ENCODE results near the gene CRYBG1. TPM values are rescaled to one million over a fixed set of nuclear protein-coding genes. Genes with fewer than 3 reads are reported as not detected.
A peak's percentile ranks its signal among the peaks of the same experiment; 100 is the strongest.

CRYBG1 gene
- 31.3 and 31.7 TPM in 2 replicates for total RNA-seq (2014; rRNA removed; shearing (Covaris generic))

DNA sequence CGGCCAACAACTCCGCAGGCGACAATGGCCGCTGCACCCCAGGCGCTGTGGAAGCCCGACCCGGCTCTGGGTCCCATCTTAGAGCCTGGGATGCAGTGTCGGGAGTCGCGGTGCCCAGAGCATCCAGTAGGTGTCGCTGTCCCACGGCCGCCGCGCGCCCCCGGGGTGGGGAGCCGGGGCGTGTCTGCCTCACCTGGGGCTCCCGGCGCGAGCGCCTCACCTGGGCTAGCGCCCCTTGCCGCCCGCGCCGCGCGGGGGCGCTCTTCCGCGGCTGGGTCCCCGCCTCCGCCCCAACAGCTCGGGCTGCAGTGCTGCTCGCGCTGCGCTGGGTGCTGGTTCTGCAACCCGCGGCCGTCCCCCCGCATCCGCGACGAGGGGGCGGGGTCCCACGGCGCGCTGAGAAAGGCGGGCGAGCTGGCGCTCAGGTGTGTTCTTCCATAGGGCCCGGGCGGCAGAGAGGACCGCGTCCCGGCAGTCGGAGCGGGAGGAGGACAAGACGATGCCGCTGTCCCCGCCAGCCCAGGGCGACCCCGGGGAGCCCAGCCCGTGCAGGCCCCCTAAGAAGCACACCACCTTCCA lies at the start of gene CRYBG1:
TSS of gene CRYBG1 (plus strand) at position 308 of the 579 bp plus-strand sequence. CDS start at position 500, 192 bp downstream.
- peak; percentile 93 for DNase-seq (ENCODE audit: low spot score)

DNA sequence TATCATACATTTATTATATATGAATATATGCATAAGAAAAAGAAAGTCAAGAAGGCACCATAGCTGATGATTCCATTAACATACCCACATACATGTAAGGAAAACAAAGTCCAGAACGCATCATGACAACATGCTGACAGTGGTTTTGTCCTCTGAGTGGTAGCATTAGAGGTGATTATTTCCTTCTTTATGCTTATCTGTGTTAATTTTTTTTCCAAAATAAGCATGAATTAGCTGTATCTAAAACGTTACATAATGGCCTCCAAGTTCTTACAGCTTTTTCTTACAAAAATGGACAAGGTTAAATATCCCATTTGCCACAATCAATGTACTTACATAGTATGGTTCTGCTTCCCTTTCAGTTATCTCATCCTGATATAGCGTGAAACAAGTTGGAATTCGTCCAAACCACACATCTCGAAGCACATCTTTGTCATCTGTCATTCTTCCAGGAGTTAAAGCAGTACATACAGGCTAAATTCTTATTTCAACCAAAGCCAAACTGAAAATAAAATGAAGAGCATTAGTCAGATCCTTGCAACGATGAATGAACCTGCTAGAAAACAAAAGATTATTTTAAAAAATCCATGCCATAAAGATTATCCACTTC lies 44.6 kb upstream of the CRYBG1 start:
- DNase-seq (ENCODE audit: low spot score), result no peak

DNA sequence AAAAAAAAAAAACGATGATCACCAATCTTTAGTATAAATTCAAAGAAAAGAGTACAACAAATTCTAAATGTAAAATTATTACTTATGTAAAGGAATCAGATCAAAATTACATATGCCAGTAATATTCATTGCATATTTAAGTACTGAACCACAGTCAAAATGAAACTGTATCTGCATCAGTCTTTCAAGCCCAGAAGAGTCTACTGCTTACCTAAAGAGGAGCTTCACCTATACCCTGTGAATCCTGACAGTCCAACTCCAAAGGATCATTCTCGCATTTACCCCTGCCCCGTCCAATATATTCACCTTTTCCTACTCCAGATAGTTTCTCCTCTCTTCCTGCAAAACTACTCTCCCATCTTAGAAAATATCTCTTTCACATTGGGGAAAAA lies 44.1 kb upstream of the CRYBG1 start:
- no peak for DNase-seq (ENCODE audit: low spot score)

GRCh38 chr6:106318061-106318460 lies 42.5 kb upstream of the CRYBG1 start:
- no peak for DNase-seq (ENCODE audit: low spot score)

DNA sequence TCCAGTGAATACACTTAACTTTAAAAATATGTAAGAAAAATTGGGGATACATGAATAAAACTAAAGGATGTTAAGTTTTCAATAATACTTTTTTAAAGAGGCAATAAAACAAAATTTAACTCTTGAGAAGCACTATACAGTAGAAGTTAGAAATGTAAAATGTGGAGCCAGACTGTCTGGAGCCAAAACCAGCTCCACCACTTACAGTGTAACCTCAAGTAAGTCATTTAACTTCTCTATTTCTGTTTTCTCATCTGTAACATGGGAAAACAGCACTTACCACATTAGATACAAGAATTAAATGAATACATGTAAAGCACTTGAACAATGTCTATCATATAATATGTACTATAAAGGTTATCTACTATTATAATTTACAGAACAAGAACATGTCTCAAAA lies 41.7 kb upstream of the CRYBG1 start:
- DNase-seq (ENCODE audit: low spot score), result no peak

- no peak for DNase-seq (ENCODE audit: low spot score)
Measured at GRCh38 chr6:106321940-106322339, 38.6 kb upstream of the CRYBG1 start.

DNA sequence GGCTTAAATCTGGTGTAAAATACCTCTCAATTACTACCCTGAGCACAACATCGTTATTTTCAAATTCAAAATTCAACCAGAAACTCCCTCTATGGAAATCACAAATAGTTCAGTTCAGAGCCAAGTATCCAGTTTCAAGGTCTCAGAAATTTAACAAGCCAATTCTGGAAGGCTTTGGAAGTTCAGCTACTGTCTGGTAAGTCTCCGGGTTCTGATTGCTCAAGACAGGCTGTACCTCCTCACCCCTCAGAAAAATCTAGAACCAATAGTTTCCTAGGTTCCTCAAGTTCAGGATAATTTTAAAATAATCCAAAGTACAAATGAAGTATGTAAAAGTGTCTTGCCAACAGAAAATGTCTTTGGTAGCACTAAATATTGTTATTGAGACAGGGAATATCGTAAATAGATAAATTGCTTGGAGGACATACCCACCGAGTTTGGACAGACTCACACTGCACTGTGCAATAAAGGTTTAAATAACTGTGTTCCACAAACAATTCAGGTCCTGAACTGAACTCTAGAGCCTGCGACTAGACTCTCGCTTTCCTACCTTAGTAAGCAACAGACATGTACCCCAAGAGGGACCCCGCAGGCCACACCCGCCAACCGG lies 35.7 kb upstream of the CRYBG1 start:
- DNase-seq (ENCODE audit: low spot score), result peak; percentile 67

DNA sequence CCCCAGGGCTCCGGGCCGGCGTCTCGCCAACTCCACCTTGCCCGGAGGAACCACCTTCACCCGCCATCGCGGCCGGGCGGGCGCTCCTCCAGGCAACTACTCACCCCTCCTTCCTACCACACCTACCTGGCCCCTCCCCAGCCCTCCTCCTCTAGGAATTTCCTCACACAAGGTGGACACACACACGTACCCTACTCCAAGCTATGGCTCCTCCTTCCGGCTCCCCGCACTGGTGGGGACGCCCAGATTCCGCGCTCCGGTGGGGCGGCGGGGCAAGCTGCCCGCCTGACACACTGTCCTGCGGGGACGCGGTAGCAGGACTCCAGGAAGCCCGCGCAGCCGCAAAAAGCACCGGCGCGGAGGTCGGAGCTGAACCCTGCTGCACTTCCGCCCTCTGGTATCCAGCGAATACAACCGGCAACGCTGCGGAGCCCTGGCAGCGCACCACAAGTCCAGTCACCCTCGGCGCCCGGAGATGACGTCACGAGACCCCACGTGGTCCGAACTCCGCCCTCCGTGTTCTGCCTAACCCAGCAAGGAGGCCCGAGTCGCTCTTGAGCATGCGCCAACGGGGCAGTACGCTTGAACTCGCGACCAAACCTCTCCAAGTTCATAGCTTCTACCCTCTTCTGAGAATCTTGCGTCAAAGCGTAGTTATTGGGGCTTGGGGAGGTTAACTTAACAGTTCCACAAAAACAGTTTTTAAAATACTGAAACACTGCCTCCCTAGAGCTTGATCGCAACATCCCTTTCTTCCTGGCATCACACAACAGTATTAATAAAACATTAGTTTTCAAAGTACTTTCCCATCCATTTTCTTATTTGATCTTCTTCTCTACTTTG lies 35.0 kb upstream of the CRYBG1 start, which contains the start of gene ATG5:
TSS of gene ATG5 (minus strand) at position 425 of the 843 bp plus-strand sequence. CDS start 9,552 bp downstream, outside the sequence.
- DNase-seq (ENCODE audit: low spot score), result peak; percentile 98

DNA sequence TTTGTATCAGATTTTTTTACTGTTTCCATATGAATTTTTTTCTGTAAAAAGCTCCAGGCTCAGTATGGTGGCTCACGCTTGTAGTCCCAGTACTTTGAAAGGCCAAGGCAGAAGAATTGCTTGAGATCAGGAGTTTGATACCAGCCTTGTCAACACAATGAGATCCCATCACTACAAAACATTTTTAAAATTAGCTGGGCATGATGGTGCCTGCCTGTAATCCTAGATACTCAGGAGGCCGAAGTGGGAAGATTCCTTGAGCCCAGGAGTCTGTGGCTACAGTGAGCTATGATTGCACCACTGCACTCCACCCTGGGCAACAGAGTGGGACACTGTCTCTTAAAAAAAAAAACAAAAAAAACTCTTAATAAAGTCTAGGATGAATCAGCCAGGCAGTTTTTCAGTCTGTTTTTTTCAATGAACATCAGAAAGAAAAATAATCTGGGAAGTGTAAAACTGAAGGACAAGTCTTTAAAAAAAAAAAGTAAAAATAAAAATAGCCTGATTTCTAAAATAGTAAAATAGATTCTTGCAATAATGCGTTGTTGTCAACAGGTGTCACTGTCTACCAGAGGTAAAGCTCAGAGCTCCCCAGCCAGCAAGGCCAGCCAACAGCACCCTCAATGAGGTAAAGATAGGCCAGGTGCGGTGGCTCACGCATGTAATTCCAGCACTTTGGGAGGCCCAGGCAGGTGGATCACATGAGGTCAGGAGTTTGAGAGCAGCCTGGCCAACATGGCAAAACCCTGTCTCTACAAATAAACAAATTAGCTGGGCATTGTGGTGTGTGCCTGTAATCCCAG lies 25.7 kb upstream of the CRYBG1 start:
- peak; percentile 61 for DNase-seq (ENCODE audit: low spot score)

DNA sequence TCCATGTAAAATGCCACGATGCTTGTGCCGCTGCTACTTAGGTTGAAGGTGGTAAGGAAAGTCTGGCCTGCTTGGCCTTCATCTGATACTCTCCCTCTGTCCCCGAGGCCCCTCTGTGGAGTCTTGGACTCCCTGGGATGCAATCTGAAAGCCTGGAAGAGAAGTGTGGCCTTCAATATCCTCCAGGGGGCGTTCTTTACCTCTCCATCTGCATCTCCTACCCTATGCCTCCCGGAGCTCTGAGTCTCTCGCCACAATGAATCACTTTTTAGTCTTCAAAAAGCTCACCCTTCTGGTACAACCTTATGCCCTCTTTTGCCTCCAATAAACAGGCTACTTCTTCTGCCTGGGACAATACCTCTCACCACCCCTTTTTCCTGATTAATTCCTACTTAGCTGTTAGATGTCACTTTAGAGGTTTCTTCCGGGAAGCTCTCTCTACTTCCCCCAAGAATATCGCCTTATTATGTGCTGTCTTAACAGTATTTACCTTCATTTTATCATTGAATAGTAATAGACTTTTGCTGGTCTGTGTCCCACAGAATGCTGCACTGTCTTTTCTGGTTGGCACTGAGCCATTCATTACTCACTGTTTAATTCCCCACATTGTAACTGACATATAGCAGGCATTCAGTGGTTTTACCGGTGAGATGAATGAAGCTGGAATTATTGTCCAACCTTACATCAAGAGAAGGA lies 21.0 kb upstream of the CRYBG1 start:
- peak; percentile 88 for DNase-seq (ENCODE audit: low spot score)

- no peak for DNase-seq (ENCODE audit: low spot score)
Measured at GRCh38 chr6:106347219-106347618, 13.3 kb upstream of the CRYBG1 start.

DNA sequence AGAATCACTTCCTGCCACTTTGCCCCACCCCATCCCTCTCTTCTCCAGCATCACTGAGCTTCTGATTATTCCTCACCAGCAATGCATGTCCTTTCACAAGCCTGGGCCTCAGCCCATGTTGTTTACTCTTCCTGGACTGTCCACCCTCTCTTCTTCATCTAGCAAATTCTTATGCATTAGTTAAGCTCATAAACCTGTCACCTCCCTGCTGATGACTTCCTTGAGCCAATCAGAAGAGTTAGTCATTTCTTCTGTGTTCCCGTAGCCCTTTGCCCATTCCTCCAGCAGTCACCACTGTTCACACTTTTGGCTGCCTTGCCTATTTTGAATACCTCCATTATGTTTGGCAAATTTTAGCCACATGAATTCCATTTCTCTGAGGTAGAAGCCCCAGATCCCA lies 4.1 kb upstream of the CRYBG1 start:
- peak; percentile 58 for DNase-seq (ENCODE audit: low spot score)

DNA sequence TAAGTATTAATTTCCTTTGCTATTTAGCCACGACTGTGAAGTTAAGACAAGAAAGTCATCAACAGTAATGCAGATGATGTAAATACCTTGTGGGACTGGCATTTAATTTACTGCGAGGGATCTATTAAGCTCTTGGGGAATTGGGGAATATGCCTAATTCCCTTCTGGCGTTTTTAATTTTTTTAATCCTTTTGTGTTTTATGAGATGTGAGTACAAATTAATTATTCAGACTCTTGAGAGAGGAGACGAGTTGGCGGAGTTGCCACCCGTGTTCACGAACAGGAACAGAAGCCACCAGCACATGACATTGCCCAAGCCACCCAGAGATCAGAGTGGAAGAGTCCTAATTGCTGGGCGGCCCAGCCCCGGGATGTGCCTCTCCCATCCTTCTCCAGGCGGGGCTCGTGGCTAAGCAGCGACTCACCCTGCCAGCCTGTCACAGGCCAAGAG lies 533 bp upstream of the CRYBG1 start:
- no peak for DNase-seq (ENCODE audit: low spot score)

DNA sequence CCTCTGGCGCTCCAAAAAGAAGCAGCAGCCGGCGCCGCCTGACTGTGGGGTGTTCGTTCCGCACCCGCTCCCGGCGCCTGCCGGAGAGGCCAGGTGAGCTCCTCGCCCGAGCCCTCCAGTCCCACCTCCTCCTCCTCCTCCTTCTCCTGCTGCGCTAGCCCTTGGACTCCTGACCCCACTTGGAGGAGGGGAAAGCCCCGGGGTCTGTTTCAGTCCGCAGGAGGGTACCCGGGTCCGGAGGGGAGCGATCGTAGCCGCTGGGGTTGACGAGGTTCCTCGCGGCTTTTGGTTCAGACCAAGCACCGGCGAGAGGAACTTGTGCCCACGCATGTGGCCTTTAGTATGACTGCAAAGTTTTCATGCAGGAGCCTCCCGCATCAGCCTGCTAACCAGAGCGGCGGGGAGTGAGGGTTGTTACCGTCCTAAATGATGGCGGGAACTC lies 493 bp downstream of the CRYBG1 start:
- peak; percentile 66 for DNase-seq (ENCODE audit: low spot score)

DNA sequence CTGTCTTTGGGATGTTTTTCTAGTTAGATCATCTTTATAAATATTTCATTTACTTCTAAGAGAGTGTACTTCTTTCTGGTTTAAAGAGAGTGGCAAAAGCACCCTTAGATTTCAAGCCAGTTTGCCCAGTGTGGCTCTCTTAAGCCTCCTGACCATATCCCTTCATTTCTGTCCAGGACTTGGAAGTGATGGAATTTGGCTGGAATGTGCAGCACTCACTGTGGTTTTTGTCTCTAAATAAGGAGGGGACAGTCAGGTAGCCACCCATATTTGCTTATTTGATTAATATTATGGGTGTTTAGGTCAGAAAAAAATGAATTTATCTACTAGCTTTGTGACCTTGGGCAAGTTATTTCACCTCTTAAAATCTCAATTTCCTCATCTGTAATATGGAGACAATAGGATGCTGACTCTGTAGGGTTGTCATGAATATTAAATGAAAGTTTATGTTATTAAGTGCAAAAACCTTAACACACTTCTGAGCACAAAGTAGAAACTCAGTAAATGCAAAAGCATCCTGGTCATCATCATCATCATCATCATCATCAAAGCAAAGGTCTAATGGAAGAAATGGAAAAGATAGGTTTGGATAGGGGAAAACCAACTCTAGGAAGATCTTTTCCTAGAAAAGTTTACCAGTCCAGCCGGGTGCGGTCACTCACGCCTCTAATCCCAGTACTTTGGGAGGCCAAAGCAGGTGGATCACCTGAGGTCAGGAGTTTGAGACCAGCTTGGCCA lies 3.1 kb downstream of the CRYBG1 start:
- no peak for DNase-seq (ENCODE audit: low spot score)

DNA sequence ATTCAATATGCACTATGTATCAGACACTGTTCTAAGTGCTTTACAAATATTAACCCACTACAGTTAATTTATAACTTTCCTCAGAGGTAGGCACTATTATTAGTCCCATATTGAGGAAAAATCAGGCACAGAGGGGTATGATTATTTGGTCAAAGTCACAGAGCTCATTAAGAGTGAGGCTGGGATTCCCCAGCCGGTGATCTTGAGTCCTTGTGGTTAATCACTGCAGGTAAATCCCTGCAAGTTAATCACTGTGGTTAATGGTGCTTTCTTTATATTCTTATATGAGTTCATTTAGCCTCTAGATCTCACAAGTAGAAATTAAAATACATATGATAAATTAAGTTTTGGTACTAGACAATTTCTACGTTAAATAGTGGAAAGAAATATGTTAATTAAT lies 9.2 kb downstream of the CRYBG1 start:
- DNase-seq (ENCODE audit: low spot score), result no peak

DNA sequence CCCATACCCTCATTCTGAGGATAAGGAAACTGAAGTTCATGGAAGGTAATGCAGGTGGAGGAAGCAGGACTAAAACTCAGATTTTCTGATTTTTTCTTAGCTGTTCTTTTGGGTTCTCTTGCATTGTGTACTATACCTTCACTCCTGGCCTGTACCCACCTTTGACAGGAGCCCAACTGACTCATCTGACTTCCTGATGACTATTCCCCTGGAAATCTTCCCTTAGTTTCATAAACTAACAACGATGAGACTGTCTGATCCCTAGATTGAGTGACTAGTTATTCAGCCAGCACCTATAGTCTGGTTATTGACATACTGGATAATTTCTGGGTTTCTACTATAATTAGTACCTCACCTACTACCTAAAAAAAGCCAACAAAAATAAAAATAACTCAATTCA lies 10.1 kb downstream of the CRYBG1 start:
- DNase-seq (ENCODE audit: low spot score), result peak; percentile 34

- DNase-seq (ENCODE audit: low spot score), result peak; percentile 39
Measured at GRCh38 chr6:106372838-106373501, 12.5 kb downstream of the CRYBG1 start.

Measured in HT-29 (cell line).